ENCODE data around the gene ZBTB2.
"Not testable (repeated sequence)": the region's sequence is repeated elsewhere in the genome, so short reads cannot be mapped to it uniquely, and the experiment has no call there.

ZBTB2 gene

GRCh38 chr6:151351146-151351700 lies 40.1 kb downstream of the ZBTB2 start:
- Histone ChIP-seq H3K4me1 (ENCODE audit: control insufficient read depth in 1 of 2, insufficient read depth in 1 of 2, low read depth in 1 of 2, low read length in 1 of 2) (peaks cover 0 to 7% of the 10 kb centered on the region in 2 experiments), H3K27ac (no peak overlapping the region), H3K27me3 (no peaks in the 10 kb centered on the region), H3K4me3 (ENCODE audit: low read depth in 1 of 2, low read length in 1 of 2) (no peak overlapping the region), H3K9me3 (no peaks in the 10 kb centered on the region), H3K36me3 (no peaks in the 10 kb centered on the region)
- TF ChIP-seq CTCF (IDR thresholded peaks at IDR 0.05) = no peak

GRCh38 chr6:151350442-151351145 lies 40.8 kb downstream of the ZBTB2 start:
- Histone ChIP-seq H3K4me1 (ENCODE audit: control insufficient read depth in 1 of 2, insufficient read depth in 1 of 2, low read depth in 1 of 2, low read length in 1 of 2) (peaks cover 0 to 7% of the 10 kb centered on the region in 2 experiments), H3K36me3 (no peaks in the 10 kb centered on the region), H3K27me3 (no peaks in the 10 kb centered on the region), H3K4me3 (ENCODE audit: low read depth in 1 of 2, low read length in 1 of 2) (no peak overlapping the region), H3K9me3 (no peaks in the 10 kb centered on the region), H3K27ac (no peak overlapping the region)
- no peak for TF ChIP-seq CTCF (IDR thresholded peaks at IDR 0.05)

- no peaks in the 10 kb centered on the region for H3K27me3 ChIP-seq
- no peaks in the 10 kb centered on the region for H3K9me3 ChIP-seq
- H3K4me3 ChIP-seq (ENCODE audit: low read depth in 1 of 2, low read length in 1 of 2) = no peak overlapping the region
- H3K27ac ChIP-seq = no peak overlapping the region
- peaks cover 0 to 7% of the 10 kb centered on the region in 2 experiments for H3K4me1 ChIP-seq (ENCODE audit: control insufficient read depth in 1 of 2, insufficient read depth in 1 of 2, low read depth in 1 of 2, low read length in 1 of 2)
- TF ChIP-seq CTCF (IDR thresholded peaks at IDR 0.05) = no peak
- no peaks in the 10 kb centered on the region for H3K36me3 ChIP-seq
Observed at GRCh38 chr6:151349651-151350270, 41.6 kb downstream of the ZBTB2 start.

- not testable (repeated sequence) for H3K27ac ChIP-seq; H3K4me3 ChIP-seq (ENCODE audit: low read depth in 1 of 2, low read length in 1 of 2); H3K9me3 ChIP-seq; H3K36me3 ChIP-seq; H3K4me1 ChIP-seq (ENCODE audit: control insufficient read depth in 1 of 2, insufficient read depth in 1 of 2, low read depth in 1 of 2, low read length in 1 of 2); H3K27me3 ChIP-seq
Observed at GRCh38 chr6:151342750-151343149, 48.6 kb downstream of the ZBTB2 start.

GRCh38 chr6:151341476-151342195 lies 49.7 kb downstream of the ZBTB2 start:
- no peaks in the 10 kb centered on the region for H3K36me3 ChIP-seq
- no peak overlapping the region for H3K4me3 ChIP-seq (ENCODE audit: low read depth in 1 of 2, low read length in 1 of 2)
- no peaks in the 10 kb centered on the region for H3K4me1 ChIP-seq (ENCODE audit: control insufficient read depth in 1 of 2, insufficient read depth in 1 of 2, low read depth in 1 of 2, low read length in 1 of 2)
- no peaks in the 10 kb centered on the region for H3K9me3 ChIP-seq
- H3K27ac ChIP-seq = no peak overlapping the region
- H3K27me3 ChIP-seq = no peaks in the 10 kb centered on the region
- TF ChIP-seq CTCF (IDR thresholded peaks at IDR 0.05) = no peak
